Ascending aorta (tissue), 2 donors: Measurements from ENCODE around the gene GRIP2. TPM values are rescaled to one million over a fixed set of nuclear protein-coding genes. Genes with fewer than 3 reads are reported as not detected.
A peak's percentile ranks its signal among the peaks of the same experiment; 100 is the strongest.

Experiments used
- DNase-seq, 2 donors: peaks; one replicate each; pipeline ENCODE4 v3.0.0-alpha.2; 2019; ENCODE audit warnings: low spot score in 2 of 2
- H3K27ac ChIP-seq, 2 donors: fragments of 200-600 bp; sonication (generic); one replicate each; pipeline ENCODE4 v1.5.1; 2016 to 2017; ENCODE audit warnings: mild to moderate bottlenecking in 1 of 2
- H3K27me3 ChIP-seq: fragments of 200-600 bp; sonication (generic); one replicate; pipeline ENCODE4 v1.5.1; 2017
- H3K36me3 ChIP-seq, 2 donors: fragments of 200-600 bp; sonication (generic); one replicate each; pipeline ENCODE4 v1.5.1; 2016
- H3K4me1 ChIP-seq, 2 donors: fragments of 200-600 bp; sonication (generic); one replicate each; pipeline ENCODE4 v1.5.1; 2016 to 2017; ENCODE audit warnings: mild to moderate bottlenecking in 1 of 2
- H3K4me3 ChIP-seq, 2 donors: fragments of 200-600 bp; sonication (generic); one replicate each; pipeline ENCODE4 v1.5.1; 2016 to 2017; ENCODE audit warnings: mild to moderate bottlenecking in 1 of 2
- H3K9me3 ChIP-seq, 2 donors: fragments of 200-600 bp; sonication (generic); one replicate each; pipeline ENCODE4 v1.5.1; 2016
- intact Hi-C: fragments of 100-400 bp; cut with DNase I; formaldehyde crosslinking; loops from one replicate; pipeline ENCODE4 v1.15.1; 2023
- total RNA-seq: library from RNA; depleted of rRNA; stranded (reverse); fragments of >200 nt; gene quantifications from one replicate; pipeline ENCODE4 v1.1.0, GENCODE V29; 2016
- TF ChIP-seq, protein P1 (sequence below), 3 experiments: fragments of 200-600 bp in 2 of 3; fragments of 450-650 bp in 1 of 3; sonication (generic) in 2 of 3; IDR thresholded peaks; one replicate each; pipeline ENCODE4 v1.5.1; 2016 to 2019; ENCODE audit warnings: antibody characterized with exemption in 3 of 3, mild to moderate bottlenecking in 1 of 3, moderate library complexity in 1 of 3

The GRIP2 gene
- total RNA-seq, 1 donor from 2014 or later = 0.21 TPM

DNA sequence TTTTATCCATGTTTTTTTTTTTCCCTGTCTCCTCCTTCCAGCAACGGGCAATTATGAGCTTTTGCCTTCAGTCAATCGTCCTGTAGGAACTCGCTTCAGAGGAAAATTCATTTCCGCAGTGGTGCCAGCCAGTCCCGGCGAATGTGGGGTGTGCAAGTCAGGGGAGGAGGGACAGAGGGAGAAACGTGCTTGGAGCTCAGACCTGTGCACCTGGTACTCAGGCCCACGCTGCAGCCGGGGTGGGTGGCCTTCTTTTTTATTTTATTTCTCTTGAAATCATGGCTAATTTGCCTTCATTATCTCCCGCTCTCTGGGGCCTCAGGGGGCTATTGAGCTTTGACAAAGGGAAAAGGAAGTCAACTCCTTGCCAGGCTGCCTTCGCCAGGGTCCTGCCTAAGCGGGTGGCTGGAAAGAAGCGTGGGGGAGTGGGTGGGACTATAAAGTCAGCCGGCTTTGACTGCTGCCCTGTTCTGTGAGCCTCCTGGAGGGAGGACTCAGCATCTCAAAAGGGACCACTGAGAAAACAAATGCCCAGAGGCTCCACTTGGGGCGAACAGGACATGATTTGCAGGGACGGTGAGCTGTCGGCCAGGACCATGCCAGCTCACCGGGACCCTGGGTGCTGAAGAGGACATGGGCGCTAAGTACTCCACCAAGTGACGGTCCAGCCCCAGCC lies 5.5 kb downstream of the GRIP2 start:
- TF ChIP-seq, protein P1, sequence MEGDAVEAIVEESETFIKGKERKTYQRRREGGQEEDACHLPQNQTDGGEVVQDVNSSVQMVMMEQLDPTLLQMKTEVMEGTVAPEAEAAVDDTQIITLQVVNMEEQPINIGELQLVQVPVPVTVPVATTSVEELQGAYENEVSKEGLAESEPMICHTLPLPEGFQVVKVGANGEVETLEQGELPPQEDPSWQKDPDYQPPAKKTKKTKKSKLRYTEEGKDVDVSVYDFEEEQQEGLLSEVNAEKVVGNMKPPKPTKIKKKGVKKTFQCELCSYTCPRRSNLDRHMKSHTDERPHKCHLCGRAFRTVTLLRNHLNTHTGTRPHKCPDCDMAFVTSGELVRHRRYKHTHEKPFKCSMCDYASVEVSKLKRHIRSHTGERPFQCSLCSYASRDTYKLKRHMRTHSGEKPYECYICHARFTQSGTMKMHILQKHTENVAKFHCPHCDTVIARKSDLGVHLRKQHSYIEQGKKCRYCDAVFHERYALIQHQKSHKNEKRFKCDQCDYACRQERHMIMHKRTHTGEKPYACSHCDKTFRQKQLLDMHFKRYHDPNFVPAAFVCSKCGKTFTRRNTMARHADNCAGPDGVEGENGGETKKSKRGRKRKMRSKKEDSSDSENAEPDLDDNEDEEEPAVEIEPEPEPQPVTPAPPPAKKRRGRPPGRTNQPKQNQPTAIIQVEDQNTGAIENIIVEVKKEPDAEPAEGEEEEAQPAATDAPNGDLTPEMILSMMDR (IDR thresholded peaks at IDR 0.05) = no peak
- Histone ChIP-seq H3K36me3 (no peaks in the 10 kb centered on the region), H3K4me3 (peak overlapping the region in 1 of 2 donors; percentile 39), H3K9me3 (no peaks in the 10 kb centered on the region), H3K4me1 (no peaks in the 10 kb centered on the region), H3K27ac (no peak overlapping the region), H3K27me3 (no peaks in the 10 kb centered on the region)
- no peak for DNase-seq
- intact Hi-C loops = no loop called here

DNA sequence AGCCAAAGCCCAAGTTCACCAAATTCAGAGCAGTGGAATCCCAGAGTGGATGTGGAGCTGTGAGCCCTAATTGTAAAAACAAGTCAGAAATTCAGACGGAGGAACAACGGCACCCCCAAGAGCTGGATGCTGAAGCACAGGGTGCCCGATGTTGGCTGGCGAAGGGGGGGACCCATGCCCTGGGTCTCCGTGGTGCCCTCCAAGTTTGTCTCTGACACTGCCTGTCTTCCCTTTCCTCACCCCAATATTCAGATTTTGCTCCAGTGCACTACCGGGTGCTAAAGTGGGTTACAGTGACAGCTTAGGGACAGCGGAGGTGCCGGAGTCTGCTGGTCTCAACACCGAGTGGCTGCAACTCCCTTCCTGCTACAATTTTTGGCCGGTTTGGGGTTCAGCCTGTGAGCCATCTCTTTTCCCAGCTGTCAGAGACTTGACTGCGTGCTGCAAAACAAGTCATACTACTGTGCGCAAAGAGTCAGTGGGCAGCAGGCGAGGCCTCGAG lies 6.6 kb downstream of the GRIP2 start:
- intact Hi-C loops = no loop called here
- Histone ChIP-seq H3K27me3 (no peaks in the 10 kb centered on the region), H3K36me3 (no peaks in the 10 kb centered on the region), H3K4me3 (no peak overlapping the region), H3K27ac (no peak overlapping the region), H3K9me3 (no peaks in the 10 kb centered on the region), H3K4me1 (no peaks in the 10 kb centered on the region)
- TF ChIP-seq, protein P1 (IDR thresholded peaks at IDR 0.05) = no peak
- no peak for DNase-seq

DNA sequence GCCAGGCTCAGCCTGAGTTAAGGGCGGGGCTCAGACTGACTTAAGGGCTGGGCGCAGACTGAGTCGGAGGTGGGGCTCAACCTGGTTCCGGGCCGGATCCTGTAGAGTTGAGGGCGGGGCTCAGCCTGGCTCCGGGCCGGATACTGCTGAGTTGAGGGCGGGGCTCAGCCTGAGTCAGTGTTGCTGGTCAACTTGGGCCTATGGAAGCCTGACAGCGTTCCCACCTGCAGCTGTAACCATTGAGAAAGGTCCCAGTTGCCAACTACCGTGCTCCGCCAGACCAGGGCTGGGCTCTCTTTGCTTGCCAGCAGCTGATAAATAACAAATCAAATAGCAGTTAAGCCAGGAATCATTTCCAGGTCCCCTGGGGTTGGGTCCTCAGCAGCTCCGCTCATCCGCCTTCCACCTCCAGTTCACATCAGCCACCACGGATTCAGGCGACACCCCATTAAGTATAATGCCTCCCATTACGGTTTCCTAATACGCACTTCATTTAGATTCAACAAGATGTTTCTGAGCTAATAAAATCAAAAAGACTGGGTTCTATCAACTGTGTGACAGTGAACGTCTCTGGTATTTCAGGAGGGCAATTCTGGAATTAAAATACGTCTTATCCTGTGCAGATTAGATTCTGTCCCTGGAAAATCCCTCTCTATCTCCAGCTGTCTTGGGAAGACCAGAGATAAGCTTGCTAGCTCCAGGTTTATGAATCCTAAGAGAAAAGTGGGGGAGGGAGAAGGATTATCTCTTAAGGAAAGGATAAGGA lies 7.3 kb downstream of the GRIP2 start:
- TF ChIP-seq, protein P1 (IDR thresholded peaks at IDR 0.05) = no peak
- intact Hi-C loops = no loop called here
- H3K27ac ChIP-seq = no peak overlapping the region
- no peak for DNase-seq
- no peaks in the 10 kb centered on the region for H3K36me3 ChIP-seq
- no peak overlapping the region for H3K4me3 ChIP-seq
- H3K4me1 ChIP-seq = no peaks in the 10 kb centered on the region
- H3K9me3 ChIP-seq = no peaks in the 10 kb centered on the region
- H3K27me3 ChIP-seq = no peaks in the 10 kb centered on the region

DNA sequence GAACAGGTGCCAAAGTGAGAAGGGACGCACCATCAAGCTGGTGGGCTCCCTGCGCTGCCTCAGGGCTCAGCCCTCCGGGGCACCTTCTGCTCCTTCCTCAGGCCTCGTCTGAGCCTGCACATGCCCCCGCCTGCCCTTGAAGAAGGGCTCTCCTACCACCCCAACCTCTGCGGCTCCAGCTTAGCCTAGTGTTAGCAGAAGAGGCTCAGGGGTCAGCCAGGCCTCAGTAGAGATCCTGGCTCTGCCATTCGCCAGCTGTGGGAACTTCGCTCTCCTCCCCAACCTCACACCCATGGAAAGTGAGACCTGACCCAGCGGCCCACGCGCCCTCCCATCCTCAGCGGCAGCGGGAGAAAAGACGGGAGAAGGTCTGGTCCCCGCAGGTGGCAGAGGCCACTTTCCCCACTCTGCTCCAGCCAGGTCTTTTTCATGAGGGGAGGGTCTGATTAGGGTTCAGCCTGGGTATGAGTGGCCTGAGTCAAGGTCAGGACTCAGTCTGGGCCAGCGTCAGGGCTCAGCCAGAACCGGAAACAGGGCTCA lies 8.2 kb downstream of the GRIP2 start:
- Histone ChIP-seq H3K4me1 (no peaks in the 10 kb centered on the region), H3K36me3 (no peaks in the 10 kb centered on the region), H3K9me3 (no peaks in the 10 kb centered on the region), H3K27ac (no peak overlapping the region), H3K27me3 (no peaks in the 10 kb centered on the region), H3K4me3 (no peak overlapping the region)
- DNase-seq = no peak
- intact Hi-C loops = no loop called here
- TF ChIP-seq, protein P1 (IDR thresholded peaks at IDR 0.05) = no peak

DNA sequence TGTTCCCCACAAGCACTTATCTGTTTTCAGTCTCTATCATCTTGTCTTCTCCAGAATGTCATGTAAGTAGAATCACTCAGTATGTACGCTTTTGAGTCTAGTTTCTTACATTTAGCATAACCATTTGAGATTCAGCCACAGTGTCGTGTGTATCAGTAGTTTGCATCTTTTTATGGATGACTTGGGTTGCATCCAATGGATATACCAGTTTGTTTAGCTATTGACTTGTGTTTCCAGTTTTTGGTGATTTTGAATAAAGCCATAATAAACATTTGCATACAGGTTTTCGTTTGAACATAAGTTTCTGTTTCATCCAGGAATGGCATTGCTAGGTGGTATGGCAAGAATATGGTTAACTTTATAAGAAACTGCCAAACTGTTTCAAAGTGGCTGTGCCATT lies 12.1 kb downstream of the GRIP2 start:
- H3K27me3 ChIP-seq = no peaks in the 10 kb centered on the region
- no peak overlapping the region for H3K4me3 ChIP-seq
- H3K4me1 ChIP-seq = no peaks in the 10 kb centered on the region
- intact Hi-C loops = no loop called here
- TF ChIP-seq, protein P1 (IDR thresholded peaks at IDR 0.05) = no peak
- no peak for DNase-seq
- no peaks in the 10 kb centered on the region for H3K9me3 ChIP-seq
- no peaks in the 10 kb centered on the region for H3K36me3 ChIP-seq
- H3K27ac ChIP-seq = no peak overlapping the region
